ENCODE measurements around the gene JAK1. TPM values are rescaled to one million over a fixed set of nuclear protein-coding genes. Genes with fewer than 3 reads are reported as not detected.

Gene JAK1
- polyA plus RNA-seq, 1 donor from 2014 or later: 26.8 TPM

- H3K4me3 ChIP-seq (ENCODE audit: low read length): no peak overlapping the region
- TF ChIP-seq RAD21 (conservative IDR thresholded peaks at IDR 0.05): no peak
- TF ChIP-seq, protein P1, sequence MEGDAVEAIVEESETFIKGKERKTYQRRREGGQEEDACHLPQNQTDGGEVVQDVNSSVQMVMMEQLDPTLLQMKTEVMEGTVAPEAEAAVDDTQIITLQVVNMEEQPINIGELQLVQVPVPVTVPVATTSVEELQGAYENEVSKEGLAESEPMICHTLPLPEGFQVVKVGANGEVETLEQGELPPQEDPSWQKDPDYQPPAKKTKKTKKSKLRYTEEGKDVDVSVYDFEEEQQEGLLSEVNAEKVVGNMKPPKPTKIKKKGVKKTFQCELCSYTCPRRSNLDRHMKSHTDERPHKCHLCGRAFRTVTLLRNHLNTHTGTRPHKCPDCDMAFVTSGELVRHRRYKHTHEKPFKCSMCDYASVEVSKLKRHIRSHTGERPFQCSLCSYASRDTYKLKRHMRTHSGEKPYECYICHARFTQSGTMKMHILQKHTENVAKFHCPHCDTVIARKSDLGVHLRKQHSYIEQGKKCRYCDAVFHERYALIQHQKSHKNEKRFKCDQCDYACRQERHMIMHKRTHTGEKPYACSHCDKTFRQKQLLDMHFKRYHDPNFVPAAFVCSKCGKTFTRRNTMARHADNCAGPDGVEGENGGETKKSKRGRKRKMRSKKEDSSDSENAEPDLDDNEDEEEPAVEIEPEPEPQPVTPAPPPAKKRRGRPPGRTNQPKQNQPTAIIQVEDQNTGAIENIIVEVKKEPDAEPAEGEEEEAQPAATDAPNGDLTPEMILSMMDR (IDR thresholded peaks at IDR 0.05; ENCODE audit: poor library complexity, severe bottlenecking): no peak
- no peak for TF ChIP-seq MXI1 (conservative IDR thresholded peaks at IDR 0.05; ENCODE audit: poor library complexity, severe bottlenecking)
- no peak for TF ChIP-seq EP300 (conservative IDR thresholded peaks at IDR 0.05; ENCODE audit: poor library complexity, severe bottlenecking)
- TF ChIP-seq REST (IDR thresholded peaks at IDR 0.05; ENCODE audit: borderline replicate concordance): no peak
- no peak for TF ChIP-seq EZH2 (IDR thresholded peaks at IDR 0.05; ENCODE audit: borderline replicate concordance, insufficient read depth, low read length, poor library complexity, severe bottlenecking)
- TF ChIP-seq SMC3 (conservative IDR thresholded peaks at IDR 0.05; ENCODE audit: poor library complexity): no peak
- no peak for TF ChIP-seq POLR2AphosphoS5 (IDR thresholded peaks at IDR 0.05)
- TF ChIP-seq TAF1 (IDR thresholded peaks at IDR 0.05; ENCODE audit: low read depth): no peak
- no peaks in the 10 kb centered on the region for H3F3A ChIP-seq (ENCODE audit: insufficient read depth, low read length, poor library complexity, severe bottlenecking)
- no peaks in the 10 kb centered on the region for H3K36me3 ChIP-seq (ENCODE audit: insufficient read depth, low read length)
- H4K20me1 ChIP-seq (ENCODE audit: insufficient read depth): no peaks in the 10 kb centered on the region
- no peak overlapping the region for H3K4me2 ChIP-seq (ENCODE audit: low read length)
- peaks cover 6% of the 10 kb centered on the region for H3K27me3 ChIP-seq (ENCODE audit: insufficient read depth, low read depth, low read length)
- no peaks in the 10 kb centered on the region for H3K79me2 ChIP-seq (replicated peaks; ENCODE audit: insufficient read depth, low read length)
- H3K9me2 ChIP-seq (ENCODE audit: insufficient read depth, low read length): no peaks in the 10 kb centered on the region
- H3K9me3 ChIP-seq (ENCODE audit: low read length): no peaks in the 10 kb centered on the region
- H3K9ac ChIP-seq (ENCODE audit: low read length): no peak overlapping the region
- H2AFZ ChIP-seq (ENCODE audit: low read depth, low read length): no peak overlapping the region
- no peak overlapping the region for H3K27ac ChIP-seq (ENCODE audit: low read length)
These were observed 42.8 kb upstream of the JAK1 start for GRCh38 chr1:65009176-65009575.

DNA sequence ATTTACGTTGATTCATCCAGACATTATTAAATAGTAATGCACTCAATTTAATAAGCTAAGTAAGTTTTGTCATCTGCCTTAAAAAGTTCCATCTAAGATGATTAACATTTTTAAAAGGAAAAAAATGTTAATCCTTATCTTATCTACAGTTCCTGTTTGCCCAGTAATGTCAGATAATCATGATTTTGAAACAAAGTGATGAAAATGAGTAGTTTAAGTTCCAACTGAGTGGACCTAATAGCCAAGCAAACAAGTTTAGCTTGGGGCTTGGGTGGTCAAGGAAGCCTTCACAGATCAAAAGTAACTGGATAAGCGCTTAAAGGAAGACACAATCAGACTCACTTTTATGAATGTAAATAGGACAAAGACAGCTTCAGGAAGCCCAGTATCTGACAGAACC is 40.5 kb upstream of the JAK1 start:
- H3K79me2 ChIP-seq (replicated peaks; ENCODE audit: insufficient read depth, low read length): no peaks in the 10 kb centered on the region
- no peaks in the 10 kb centered on the region for H3K9me2 ChIP-seq (ENCODE audit: insufficient read depth, low read length)
- no peak overlapping the region for H3K27ac ChIP-seq (ENCODE audit: low read length)
- H3K9ac ChIP-seq (ENCODE audit: low read length): no peak overlapping the region
- no peak overlapping the region for H3K4me3 ChIP-seq (ENCODE audit: low read length)
- no peaks in the 10 kb centered on the region for H3F3A ChIP-seq (ENCODE audit: insufficient read depth, low read length, poor library complexity, severe bottlenecking)
- no peaks in the 10 kb centered on the region for H3K9me3 ChIP-seq (ENCODE audit: low read length)
- H3K27me3 ChIP-seq (ENCODE audit: insufficient read depth, low read depth, low read length): peaks cover 30% of the 10 kb centered on the region
- no peak overlapping the region for H2AFZ ChIP-seq (ENCODE audit: low read depth, low read length)
- H3K4me2 ChIP-seq (ENCODE audit: low read length): no peak overlapping the region
- H4K20me1 ChIP-seq (ENCODE audit: insufficient read depth): no peaks in the 10 kb centered on the region
- TF ChIP-seq, protein P1 (IDR thresholded peaks at IDR 0.05; ENCODE audit: poor library complexity, severe bottlenecking): no peak
- no peak for TF ChIP-seq RAD21 (conservative IDR thresholded peaks at IDR 0.05)
- TF ChIP-seq MXI1 (conservative IDR thresholded peaks at IDR 0.05; ENCODE audit: poor library complexity, severe bottlenecking): no peak
- no peak for TF ChIP-seq REST (IDR thresholded peaks at IDR 0.05; ENCODE audit: borderline replicate concordance)
- no peak for TF ChIP-seq SMC3 (conservative IDR thresholded peaks at IDR 0.05; ENCODE audit: poor library complexity)
- TF ChIP-seq POLR2AphosphoS5 (IDR thresholded peaks at IDR 0.05): no peak
- no peak for TF ChIP-seq TAF1 (IDR thresholded peaks at IDR 0.05; ENCODE audit: low read depth)
- TF ChIP-seq EP300 (conservative IDR thresholded peaks at IDR 0.05; ENCODE audit: poor library complexity, severe bottlenecking): no peak
- TF ChIP-seq EZH2 (IDR thresholded peaks at IDR 0.05; ENCODE audit: borderline replicate concordance, insufficient read depth, low read length, poor library complexity, severe bottlenecking): no peak
- no peaks in the 10 kb centered on the region for H3K36me3 ChIP-seq (ENCODE audit: insufficient read depth, low read length)
